ENCODE measurements around the gene SMAD3.

The SMAD3 gene

DNA sequence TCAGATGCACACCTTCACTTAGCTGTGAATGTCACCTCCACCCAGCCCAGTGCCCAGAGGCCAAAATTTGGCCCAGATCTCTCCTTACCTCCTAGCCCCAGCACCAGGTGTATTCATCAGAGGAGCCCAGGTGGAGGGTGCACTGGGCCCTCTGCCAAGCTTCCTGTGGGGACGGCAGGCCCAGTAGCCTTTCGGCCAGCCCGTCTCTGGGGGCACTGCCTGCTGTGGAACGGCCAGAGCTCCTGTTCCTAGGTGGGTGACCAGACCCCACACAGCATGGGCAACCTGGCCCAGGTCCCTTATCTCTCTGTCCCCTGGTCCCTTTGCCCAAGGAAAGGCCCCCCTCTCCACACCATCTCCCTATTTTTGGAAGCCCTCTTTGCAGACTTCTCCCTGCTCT is 121.3 kb downstream of the SMAD3 start:
- DNase-seq: no peak

DNA sequence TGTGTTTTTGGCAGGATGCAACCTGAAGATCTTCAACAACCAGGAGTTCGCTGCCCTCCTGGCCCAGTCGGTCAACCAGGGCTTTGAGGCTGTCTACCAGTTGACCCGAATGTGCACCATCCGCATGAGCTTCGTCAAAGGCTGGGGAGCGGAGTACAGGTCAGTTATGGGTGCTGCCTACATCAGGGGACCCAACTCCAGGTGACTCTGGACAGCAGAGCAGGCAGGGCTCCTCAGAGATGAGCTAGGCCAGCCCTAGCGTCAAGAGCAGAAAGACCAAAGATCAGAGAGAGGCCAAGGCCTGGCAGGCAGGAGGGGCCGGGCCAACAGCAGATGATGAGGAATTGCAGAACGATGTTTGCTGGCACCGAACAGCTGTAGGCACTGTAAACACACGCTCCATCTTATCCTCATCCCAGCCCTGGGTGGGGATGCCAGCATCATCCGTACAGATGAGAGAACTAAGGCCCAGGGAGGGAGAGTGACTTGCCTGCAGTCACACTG is 122.0 kb downstream of the SMAD3 start:
- DNase-seq: no peak

DNA sequence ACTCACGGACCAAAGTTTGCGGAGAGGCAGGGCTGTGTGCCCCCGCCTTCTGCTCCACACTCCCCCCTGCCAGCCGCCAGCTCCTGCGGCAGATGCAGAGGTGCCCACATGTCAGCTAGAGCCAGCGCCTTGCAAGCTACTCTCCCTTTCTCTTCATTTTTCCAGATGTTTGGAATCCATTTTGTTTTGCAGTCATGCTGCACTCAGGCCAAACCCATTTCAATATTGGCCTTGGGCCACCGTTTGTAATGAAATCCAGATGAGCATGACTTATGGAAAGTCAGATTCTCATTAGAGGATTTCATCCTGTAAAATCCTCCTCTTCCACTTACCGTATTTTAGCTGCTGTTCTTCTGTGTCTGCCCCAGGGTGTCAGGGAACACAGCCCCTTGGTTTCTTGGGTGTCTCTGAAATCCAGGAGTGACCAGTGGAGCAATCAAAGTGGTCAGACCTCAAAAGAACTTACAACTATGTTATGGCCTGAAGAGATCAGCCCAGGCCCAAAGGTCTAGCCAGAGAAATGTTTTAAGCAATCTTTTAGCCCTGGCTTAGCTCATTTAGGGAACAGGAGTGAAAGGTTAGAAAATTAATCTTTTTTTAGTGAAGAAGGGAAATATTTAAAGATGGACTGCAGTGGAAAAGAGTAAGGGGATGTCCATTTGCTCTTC is 123.3 kb downstream of the SMAD3 start:
- no peak for DNase-seq

DNA sequence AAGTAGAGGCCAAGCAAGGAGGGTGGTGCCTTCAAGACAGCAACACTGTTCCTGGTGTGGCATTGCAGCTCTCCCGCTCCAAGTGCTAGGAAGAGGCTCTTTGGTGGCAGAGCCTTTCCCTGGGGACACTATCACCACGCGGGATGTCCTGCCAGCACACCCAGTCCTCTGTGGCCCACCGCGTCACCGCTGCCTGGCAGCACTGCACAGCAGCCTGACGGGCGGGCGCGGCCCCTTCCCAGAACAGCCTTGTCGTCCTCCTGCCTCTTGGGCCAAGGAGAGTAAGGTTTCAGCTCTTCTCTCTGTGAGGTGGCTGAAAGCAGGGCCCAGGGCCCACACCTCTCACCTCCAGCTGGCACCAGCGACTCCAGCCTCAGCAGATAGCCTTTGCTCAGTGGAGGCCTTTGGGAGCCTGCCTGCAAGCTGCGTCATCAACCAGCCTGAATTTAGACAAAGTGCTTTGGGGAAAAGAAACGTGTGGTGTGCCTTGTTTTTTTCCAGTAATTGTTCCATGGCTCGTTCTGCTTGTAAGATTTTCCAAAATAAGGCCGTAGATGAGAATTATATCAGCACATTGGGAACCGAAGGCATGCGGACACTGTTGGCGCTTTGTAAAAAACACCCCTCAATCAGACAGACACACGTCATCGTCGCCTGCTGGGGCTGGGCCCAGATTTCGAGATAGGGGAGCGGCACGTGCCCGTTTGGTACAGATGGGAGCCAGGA is 124.1 kb downstream of the SMAD3 start:
- DNase-seq: no peak

DNA sequence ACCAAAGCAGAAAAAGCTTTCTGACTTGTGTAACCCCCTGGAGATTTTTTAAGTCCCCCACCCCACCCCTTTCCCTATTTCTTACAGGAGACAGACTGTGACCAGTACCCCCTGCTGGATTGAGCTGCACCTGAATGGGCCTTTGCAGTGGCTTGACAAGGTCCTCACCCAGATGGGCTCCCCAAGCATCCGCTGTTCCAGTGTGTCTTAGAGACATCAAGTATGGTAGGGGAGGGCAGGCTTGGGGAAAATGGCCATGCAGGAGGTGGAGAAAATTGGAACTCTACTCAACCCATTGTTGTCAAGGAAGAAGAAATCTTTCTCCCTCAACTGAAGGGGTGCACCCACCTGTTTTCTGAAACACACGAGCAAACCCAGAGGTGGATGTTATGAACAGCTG is 124.9 kb downstream of the SMAD3 start:
- DNase-seq: no peak

DNA sequence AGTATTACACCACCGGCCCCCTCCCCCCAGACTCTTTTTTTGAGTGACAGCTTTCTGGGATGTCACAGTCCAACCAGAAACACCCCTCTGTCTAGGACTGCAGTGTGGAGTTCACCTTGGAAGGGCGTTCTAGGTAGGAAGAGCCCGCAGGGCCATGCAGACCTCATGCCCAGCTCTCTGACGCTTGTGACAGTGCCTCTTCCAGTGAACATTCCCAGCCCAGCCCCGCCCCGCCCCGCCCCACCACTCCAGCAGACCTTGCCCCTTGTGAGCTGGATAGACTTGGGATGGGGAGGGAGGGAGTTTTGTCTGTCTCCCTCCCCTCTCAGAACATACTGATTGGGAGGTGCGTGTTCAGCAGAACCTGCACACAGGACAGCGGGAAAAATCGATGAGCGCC is 125.4 kb downstream of the SMAD3 start:
- DNase-seq: no peak

DNA sequence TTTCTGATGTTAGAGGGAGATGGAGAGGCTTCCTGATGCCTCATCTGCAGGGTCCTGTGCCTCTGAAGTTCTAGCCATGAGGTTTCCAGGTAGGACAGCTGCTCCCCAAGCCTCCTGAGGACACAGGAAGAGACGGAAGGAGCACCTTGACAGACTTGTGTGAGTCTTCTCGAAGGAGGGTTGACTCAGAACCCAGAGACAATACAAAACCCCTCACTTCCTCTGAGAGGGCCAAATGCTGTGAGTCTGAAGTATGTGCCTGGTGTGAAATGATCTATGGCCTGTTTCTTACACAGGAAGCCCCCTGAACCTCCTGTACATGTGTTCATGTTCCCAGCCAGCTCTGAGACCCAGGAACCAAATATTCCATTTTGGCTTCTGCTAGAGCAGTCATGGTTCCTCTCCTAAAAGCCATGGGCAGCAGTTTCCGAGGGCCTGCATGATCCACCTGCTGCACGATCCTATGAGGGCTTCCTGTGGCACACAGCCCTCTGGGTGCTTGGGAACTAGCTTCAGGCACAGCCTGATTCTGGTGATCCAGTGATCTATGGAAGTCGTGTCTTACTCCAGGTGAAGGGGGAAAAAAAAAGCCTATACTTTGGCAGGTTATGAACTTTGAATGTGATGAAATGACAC is 126.9 kb downstream of the SMAD3 start:
- no peak for DNase-seq

DNA sequence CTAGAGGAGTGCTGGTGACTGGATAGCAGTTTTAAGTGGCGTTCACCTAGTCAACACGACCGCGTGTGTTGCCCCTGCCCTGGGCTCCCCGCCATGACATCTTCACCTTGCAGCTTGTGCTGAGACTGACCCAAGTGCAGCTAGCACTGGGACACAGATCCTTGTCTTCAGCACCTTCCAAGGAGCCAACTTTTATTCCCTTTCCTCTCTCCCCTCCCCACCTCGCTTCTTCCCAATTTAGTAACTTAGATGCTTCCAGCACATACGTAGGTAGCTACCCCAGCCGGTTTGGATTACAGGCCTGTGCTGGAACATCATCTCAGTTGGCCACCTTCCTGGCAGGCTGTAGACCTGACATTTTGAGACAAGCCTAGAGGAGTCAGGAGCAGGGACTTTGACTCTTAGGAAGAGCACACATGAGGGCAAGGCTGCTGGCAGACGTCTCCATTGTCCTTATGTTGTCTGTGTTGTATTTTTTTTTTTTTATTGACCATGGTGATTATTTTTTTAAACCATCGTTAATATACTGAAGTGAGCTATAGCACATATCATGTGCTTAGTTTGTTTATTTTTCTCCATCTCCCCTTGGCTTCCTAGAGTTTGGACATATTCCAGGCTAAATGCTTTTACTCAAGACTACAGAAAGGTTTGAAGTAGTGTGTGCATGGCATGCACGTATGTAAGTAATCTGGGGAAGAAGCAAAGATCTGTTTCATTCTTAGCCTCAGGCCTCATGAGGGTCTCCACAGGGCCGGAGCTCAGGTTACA is 128.0 kb downstream of the SMAD3 start:
- DNase-seq: no peak

DNA sequence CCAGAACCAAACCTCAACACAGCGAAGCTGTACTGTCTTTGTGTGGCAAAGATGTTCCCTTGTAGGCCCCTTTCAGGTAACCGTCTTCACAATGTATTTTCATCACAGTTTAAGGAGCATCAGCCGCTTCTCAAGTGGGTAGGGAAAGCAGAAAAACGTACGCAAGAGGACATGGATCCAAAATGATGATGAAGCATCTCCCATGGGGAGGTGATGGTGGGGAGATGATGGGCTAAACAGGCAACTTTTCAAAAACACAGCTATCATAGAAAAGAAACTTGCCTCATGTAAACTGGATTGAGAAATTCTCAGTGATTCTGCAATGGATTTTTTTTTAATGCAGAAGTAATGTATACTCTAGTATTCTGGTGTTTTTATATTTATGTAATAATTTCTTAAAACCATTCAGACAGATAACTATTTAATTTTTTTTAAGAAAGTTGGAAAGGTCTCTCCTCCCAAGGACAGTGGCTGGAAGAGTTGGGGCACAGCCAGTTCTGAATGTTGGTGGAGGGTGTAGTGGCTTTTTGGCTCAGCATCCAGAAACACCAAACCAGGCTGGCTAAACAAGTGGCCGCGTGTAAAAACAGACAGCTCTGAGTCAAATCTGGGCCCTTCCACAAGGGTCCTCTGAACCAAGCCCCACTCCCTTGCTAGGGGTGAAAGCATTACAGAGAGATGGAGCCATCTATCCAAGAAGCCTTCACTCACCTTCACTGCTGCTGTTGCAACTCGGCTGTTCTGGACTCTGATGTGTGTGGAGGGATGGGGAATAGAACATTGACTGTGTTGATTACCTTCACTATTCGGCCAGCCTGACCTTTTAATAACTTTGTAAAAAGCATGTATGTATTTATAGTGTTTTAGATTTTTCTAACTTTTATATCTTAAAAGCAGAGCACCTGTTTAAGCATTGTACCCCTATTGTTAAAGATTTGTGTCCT is 129.0 kb downstream of the SMAD3 start:
- no peak for DNase-seq

DNA sequence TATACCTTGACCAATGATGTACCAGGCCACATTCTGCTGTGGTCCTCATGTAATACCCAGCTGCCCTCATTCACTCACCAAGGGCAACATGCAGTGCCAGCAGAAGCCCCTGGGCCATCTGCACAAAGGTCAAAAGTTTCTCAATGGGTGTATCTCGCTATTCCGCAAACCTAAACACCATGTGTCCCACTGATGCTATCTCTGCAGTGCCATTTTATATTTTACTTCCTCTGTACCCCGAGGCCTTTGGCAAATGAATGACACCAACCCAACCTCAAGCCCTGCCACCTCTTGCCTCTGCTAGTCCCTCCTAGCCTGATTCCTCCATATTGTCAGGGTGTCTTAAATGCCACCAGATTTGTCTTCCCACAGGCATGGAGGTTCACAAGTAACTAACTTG is 129.9 kb downstream of the SMAD3 start:
- DNase-seq: no peak

DNA sequence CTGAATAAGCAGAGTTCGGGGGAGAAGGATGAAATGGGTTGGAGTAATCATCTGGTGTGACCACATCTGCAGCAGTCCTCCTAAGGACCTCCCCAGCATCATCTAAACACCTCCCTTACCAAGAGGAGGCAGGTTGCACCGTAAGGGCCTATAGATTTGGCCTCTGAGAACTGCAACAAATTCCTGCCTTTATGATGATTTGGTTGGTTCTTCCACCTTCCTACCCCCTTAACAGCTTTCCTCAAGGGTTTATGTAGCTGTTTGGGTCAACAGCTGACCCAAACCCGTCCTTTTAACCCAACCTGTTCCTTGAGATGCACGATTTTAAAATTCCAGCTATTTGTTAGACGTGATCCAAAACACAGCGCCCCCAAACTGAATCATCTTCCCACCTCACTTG is 130.8 kb downstream of the SMAD3 start:
- no peak for DNase-seq

DNA sequence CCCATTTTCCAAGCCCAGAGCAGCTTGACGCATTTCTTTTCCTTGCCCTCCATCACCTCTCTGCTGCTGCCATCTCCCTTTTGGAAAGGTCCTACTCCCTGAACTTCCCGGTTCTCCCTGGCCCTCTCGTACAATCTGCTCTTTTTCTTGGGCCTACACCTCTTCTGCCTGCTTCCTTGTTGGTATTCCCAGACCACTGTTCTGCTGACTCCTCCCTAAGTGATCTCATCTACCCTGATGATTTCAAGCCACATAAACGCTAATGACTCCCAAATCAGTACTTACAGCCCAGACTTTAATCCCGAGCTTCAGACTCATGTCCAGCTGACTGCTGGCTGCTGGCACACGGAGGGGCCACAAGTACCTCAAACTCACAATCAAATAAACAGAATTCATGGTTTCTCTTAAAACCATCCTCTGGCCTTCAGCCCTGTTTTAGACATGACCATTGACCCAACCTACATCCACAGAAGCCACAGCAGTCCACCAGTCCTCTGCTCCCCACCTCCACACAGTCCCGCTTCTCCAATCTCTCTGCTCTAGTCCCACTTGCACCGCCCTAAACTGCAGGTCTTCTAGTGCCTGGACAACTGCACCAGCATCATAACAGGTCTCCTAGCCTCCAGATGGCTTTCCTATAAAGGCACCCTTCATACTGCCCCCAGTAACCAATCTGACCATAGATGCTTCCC is 131.4 kb downstream of the SMAD3 start:
- no peak for DNase-seq

DNA sequence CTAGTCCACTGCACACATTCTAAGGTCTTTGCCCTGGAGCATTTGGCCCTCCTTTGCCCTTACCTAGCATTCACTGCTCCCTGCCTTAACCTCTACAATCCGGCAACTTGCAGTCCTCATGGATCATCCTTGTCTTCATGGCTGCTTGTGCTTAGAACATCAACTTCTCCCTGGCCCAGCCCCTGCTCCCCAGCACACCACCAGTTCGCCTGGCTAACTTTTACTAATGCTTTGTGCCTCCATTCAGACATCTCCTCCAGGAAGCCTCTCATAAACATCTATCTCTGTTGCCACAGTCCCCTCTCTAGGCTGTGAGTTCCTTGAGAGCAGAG is 131.9 kb downstream of the SMAD3 start:
- no peak for DNase-seq

DNA sequence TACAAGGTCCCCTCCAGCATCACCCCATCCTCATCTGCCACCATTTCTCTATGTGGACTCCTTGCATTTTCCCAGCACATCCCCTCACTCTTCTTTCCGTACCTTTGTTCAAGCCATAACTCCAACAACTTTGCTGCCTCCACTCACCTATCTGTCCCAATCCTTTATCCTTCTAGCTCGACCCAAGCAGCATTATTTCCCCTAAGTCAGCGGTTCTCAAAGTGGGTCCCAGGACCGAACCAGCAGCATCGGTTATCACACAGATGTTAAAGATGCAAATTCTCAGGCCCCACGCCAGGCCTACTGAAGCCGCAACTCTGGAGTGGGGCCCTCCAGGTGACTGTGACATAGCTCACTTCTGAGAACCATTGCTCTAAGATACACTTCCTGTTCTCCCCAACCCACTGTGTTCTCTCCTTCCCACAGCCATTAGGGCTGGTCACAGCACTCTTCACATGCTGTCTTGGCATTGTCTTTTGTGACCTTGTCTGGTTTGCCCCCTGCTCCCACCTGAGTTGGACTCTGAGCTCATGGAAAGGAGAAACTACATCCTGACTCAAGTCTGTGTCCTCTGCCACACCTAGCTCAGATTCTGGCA is 132.9 kb downstream of the SMAD3 start:
- no peak for DNase-seq

DNA sequence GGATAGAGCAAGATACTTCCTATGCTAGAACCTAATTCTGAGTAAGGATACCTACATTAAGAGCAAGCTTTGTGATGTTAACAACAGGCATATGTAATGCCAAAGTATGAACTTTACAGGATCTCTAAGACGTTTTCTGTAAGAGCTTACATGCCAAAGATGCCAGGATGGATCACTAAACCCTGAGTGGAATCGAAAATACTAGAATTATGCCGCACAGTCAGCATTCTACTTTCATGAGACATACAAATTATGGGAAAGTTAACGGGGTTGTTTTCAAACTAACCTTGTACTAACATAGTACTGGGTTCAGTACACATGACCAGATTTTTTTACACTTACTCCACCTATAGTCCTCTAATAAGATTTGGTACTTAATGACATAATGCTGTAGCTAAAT is 134.0 kb downstream of the SMAD3 start:
- DNase-seq: no peak

DNA sequence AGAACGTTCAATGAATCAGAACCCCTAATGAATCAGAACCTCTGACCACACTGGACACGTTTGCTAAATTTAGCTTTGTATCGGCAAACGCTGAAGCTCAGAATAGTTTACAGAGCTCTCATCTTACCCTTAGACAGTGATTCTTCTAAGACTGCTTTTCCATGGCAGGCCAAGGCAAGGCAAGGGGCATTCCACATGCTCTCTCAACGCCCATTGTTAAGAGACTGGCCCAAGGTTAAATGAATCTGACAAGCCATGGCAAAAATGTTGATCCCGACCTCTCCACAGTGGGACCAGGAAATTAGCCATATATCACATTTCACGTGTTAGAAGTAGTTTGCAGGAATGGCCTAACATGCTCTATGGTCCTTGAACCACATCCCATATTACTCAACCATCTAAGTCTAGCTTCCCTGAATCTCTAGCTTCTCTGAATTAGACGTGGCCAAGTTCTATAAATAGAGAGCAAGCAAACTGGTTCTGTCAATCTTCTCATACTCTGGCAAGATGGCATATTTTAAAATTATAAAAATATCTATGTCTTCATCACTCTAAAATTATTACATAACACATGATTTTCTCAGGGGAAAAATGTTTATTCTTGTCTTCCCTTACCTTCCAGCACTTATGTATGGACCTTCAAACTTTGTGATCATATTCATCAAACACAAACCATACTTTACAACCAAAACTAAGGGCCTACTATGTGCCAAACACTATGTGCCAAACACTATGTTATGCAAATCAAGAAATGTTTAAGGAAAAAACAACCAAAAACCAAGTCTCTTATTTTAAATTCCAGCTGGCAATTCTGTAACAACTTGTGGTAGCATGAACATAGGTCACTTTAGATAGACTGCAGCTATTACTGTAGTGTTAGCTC is 134.7 kb downstream of the SMAD3 start:
- DNase-seq: no peak

DNA sequence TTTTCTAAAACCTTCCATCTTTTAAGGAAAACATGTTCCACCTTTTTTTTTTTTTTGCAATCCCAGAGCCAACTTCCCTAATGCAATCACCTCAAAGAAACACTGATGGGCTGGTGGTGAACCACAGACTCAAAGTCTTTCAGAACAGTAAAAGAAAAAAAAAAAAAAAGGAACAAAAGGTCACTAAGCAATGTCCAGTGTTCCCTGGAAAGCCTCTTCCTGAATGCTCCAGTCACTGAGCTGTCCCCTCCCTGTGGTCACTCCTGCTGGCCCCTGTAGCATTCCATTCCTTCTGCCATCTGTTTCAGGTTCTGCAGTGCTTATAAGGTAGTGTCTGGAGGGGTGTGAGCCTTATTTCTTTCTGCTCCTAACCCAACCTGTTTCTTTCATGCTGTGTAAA is 135.7 kb downstream of the SMAD3 start:
- no peak for DNase-seq

DNA sequence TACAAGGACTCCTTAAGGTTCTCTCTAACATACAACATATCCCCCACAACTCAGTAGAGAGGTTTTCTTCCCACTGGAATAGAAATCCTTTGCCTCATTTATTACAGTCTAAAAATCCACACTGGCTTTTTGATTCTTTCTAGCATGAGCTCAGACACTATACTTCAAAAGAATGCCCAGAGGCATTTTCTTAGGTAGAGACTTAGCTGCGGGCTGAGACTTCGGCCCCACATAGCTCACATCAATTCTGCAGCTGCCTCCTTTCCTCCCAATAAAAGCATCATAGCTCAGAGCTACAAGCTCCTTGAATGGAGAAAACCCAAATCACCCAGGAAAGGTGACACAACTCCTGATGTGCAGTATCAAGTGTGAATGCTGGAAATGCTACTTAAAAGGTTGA is 136.7 kb downstream of the SMAD3 start:
- DNase-seq: no peak

DNA sequence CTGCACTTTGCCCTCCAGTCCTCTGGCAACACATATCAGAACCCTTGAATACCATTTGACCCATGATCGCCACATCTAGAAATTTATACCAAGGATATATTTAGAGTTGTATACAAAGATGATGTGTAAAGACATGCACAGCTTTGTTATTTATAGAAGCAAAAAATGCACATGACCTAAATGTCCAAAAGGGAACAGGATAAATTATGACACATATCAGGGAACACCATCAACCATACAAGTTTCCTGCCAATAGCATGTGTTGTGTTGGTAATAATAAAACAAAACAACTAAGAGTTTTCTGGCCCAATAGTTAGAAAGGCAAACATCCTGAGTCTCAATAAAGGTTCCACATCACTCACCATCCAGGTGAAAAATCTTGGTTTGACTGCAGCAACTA is 137.6 kb downstream of the SMAD3 start:
- DNase-seq: no peak

DNA sequence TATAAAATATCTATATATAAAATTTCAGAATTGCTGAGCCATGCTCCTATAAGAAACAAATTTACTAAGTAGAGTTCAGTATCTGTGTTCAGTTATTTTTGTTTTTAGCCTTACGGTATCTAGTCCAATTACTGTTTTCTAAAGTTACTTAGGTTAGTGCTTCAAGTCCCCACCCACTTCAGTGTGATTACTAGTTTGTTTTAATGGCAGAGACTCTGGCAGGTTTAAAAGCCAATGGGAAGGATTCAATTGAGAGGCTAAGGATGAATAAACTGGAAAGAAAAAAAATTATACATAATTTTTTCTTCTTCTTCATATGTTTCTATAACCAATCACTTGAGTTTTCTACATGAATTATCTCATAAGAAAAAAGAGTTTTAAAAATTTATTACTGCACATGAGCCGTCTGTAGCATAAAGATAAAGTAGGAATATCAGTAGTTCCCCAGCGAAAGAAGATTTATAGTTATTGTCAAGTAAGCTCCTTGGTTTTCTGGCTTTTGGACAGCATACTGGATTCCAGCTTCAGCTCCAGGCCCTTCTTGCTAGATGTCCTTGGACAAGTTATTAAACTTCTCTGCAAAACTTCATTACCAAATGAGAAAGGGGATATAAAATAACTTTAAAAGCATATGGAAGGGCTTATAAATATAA is 142.3 kb downstream of the SMAD3 start:
- DNase-seq: no peak

Data from DMS153 (cell line).